COR-L47 (cell line): ENCODE measurements around the gene ANXA2.
"Not testable (repeated sequence)": the region's sequence is repeated elsewhere in the genome, so short reads cannot be mapped to it uniquely, and the experiment has no call there.

Source experiments
- DNase-seq: peaks from one replicate; lab custom pipeline; 2025; lab: John Stamatoyannopoulos, UW

The ANXA2 gene

DNA sequence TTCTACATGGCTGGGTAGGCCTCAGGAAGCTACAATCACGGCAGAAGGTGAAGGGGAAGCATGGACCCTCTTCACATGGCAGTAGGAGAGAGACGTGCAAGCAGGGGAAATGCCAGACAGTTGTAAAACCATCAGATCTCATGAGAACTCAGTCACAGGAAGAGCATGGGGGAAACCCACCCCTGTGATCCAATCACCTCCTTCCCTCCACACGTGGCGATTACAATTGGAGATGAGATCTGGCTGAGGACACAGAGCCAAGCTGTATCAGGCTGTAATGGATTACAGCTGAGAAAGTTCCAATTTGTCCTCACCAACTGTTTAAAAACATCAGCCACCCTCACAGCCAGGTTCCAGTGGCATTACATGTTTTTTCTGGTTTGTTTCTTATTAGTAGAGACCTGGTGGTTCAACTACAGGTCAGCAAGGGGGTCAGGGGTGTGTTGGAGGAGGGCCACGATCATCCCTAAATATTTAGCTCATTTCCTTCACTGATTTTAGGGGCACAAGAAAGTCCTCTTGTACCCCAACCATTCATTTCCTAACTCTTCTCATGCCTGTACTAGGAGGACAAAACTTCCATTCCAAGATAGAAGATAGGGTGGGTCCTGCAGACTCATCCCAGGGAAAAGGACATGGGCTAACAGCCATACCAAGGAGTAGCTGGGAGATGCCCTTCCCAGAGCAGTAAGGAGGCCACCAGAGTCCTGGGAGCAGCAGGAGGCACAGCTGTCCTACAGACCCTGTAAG is 54.4 kb downstream of the ANXA2 start:
- no peak for DNase-seq

- no peak for DNase-seq
Measured at GRCh38 chr15:60340207-60340921, 57.4 kb downstream of the ANXA2 start.

DNA sequence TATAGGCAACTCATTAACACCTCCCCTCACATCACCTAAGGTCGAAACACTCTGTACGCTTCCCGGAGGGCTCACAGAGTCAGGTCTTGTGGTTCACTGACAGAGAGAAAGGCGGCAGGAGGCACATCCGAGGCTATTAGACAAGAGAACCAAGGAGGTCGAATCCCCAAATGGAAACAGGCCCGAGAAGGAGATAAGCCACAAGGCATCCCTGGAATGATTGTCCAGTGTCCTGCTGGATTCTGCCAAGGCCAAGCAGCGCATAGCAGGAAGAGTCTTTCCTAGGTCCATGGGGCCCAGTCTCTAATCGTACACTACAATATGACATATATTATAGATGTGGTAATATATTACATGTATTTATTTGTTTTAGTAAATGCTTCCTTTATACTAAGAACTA is 58.5 kb downstream of the ANXA2 start:
- no peak for DNase-seq

GRCh38 chr15:60338810-60339209 is 59.0 kb downstream of the ANXA2 start:
- DNase-seq: no peak

DNA sequence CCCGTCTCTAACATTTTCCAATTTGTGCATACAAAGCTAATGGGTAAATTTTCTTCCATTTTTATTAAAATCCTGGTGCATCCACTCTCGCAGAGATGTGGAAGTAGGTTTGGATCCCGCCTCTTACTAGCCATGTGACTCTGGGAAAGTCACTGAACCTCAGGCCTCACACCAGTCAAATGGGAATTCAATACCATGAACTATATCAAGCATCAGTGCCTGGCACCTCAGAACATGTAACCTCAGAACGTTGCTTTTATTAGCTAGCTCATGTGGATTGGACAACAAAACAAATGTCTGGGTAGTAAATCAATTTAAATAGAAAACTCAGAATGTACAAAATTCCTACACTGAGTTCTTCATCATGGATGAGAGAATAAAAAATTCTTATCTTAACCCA is 60.7 kb downstream of the ANXA2 start:
- DNase-seq: no peak

DNA sequence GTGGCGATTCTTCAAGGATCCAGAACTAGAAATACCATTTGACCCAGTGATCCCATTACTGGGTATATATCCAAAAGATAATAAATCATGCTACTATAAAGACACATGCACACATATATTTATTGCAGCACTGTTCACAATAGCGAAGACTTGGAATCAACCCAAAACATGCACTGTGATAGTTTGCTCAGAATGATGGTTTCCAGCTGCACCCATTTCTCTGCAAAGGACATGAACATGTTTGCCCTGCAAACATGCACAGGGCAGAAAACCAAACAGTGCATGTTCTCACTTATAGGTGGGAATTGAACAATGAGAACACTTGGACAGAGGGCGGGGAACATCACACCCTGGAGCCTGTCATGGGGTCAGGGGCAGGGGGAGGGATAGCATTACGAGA is 62.5 kb downstream of the ANXA2 start:
- DNase-seq: not testable (repeated sequence)

DNA sequence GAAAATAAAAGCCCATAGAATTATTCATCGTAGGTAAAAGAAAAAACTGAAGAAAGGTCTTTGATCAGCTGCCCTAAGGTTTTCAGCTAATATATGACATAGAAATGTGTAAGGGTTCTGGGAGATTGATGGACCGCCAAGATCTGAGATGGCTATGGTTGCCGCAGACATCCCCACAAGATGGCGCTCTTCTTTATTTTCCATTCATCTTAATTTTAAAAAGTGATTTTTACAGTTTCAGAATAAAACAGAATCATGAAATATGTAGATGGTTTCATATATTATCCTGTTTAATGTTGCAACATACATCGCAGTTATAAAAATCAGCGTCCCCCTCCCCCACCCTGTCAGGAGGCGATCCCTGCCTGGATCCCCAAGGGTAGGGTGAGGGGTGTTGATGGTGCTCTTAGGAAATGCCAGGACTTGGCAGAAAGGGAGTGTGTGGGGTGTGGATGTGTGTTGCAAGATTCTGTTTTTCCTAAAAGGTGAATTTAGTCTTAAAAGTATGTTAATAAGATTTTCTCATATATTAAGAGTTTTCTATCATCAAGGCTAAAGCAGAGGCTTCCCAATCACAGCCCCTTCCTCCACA is 68.8 kb downstream of the ANXA2 start:
- no peak for DNase-seq

GRCh38 chr15:60326824-60327654 is 70.7 kb downstream of the ANXA2 start:
- DNase-seq: peak; percentile 41

DNA sequence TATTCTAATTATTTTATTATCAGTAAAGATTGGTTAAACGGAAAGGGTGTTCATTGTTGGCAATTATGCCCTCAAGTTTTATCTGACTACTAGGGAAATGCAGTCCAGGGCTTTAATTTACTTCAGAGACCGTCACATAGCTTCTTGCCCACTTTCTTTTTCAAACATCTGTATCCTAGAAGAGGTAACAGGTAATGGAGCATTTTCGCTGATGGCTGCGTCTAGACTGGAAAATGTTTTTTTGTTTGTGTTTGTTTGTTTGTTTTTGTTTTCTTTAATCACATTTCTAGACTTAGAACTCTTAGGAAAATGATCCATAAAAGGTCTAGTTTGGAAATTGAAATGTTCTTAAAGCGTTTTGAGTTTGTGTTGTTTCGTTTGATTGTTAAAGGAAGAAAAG is 71.4 kb downstream of the ANXA2 start:
- DNase-seq: no peak

DNA sequence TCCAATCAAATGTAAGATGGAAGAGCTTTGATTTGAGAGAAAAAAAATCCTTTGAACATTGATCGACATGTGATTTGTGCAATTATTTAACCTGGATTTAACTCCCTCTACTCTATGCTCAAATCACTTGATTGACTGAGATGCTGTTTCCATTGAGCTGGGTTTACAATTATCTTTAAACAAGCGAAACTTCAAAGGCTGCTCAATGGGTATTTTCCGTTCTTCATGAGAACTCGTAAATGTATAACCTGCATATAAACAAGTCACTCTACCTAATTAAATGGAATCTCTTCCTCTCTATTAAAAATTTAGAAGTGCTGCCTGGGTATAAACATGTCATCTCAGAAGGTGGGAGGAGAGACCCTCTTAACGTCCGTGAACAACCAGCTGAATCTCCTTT is 71.9 kb downstream of the ANXA2 start:
- no peak for DNase-seq

DNA sequence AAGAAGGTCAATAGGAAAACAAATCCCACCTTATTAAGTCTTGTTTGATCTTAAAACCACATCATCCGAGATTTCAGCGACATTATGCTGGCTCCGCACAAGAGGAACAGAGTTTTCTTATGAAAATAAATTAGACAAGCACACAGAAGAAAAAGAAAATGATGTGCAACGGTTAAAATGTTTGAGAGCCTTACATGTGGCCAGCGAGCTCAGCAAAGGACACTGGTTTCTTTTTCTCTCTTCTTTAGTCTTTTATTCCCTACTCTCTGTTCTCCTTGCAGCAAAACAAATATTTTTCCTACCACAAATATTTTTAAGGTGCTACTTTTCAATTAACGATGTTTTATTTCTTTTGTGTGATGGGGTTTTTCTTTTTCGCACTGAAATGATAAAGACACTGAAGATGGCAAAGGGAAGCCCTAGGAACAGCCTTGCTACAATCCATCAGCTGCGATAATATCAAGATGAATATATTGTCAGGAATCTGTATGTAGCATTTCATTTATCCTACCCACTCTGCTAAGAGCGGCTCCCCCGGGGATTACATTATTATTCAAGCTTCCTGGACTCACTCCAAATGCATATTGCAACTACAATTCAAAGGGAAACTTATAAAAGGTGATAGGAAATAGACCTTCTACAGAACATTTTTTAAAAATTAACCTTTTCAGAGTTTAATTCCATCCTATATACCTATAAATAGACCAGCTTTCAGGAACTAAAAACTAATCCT is 72.9 kb downstream of the ANXA2 start:
- peak; percentile 46 for DNase-seq

DNA sequence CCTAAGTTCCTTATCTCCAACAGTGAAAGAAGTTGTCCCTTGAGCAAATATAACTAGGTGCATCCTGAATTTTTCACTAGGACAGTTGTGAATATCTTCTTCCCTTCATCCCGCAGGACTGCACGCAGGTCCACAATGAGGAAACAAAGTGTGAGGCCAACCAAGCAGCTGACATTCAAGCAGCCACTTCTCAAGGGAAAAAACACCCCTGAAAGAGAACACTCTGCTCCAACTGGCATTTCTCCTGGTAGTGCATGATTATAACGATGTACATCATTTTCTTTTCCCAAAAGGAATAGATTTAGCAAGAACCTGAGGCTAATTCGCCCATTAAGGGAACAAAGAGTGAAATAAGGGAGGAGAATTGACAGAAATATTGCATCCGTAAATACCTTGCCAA is 74.5 kb downstream of the ANXA2 start:
- DNase-seq: no peak

- DNase-seq: no peak
Measured at GRCh38 chr15:60320365-60320764, 77.4 kb downstream of the ANXA2 start.

GRCh38 chr15:60318216-60318867 is 79.4 kb downstream of the ANXA2 start:
- no peak for DNase-seq

DNA sequence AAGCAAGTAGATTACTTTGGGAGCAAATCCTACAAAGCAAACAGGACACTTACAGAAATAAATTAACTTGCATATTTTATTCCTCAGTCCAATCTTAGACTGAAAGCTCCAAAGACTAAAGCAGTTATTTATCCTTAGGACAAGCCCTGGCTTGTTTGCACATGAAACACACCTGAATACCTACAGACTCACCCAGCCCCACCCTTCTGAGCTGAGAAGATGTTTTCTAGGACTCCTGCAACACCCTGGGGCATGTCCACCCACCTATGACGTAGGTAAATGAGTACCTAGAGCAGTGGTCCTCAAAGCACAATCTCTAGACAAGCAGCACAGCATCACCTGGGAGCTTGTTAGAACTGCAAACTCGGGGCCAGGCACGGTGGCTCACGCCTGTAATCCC is 80.8 kb downstream of the ANXA2 start:
- no peak for DNase-seq

DNA sequence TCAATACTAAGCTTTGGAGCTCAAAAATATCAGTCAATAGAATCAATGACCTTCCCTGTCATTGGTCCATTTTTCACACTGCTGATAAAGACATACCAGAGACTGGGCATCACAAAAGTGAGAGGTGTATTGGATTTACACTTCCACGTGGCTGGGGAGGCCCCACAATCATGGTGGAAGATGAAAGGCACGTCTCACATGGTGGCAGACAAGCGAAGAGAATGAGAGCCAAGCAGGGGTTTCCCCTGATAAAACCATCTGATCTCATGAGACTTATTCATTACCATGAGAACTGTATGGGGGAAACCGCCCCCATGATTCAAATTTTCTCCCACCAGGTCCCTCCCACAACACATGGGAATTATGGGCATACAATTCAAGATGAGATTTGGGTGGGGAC is 81.9 kb downstream of the ANXA2 start:
- DNase-seq: no peak

DNA sequence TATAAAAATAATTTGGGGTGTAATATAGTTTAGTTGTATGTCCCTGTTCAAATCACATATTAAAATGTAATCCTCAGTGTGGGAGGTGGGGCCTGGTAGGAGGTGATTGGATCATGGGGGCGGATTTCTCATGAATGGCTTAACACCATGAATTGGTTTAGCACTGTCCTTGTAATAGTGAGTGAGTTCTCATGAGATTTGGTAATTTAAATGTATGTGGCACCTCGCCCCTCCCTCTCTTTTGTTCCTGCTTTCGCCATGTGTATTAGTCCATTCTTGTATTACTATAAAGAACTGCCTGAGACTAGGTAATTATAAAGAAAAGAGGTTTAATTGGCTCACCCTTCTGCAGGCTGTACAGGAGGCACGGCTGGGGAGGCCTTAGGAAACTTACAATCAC is 83.9 kb downstream of the ANXA2 start:
- DNase-seq: no peak

GRCh38 chr15:60307034-60307433 is 90.8 kb downstream of the ANXA2 start:
- DNase-seq: no peak

DNA sequence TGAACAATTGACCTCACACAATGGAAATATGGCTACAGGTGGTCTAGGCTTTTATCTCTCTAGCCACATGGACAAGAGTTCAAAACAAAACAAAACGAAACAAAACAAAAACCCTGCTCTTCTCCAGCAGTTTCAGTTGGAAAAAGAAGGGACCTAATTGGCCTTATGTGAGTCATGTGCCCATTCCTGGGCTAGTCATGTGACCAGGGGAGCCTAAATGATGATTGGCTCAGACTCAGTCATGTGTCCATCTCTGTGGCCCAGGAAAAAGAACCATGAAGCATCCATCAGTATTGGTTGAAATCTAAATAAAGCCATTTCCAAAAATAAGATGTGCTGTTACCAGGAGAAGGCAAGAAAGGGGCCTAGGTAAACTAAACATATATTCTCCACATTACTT is 96.8 kb downstream of the ANXA2 start:
- peak; percentile 39 for DNase-seq

- DNase-seq: peak; percentile 97
Measured at GRCh38 chr15:60299452-60300047, 98.2 kb downstream of the ANXA2 start.
